ENCODE results near the gene CATSPERB. TPM values are rescaled to one million over a fixed set of nuclear protein-coding genes. Genes with fewer than 3 reads are reported as not detected.

The CATSPERB gene
- polyA plus RNA-seq, 1 experiment, result not detected

DNA sequence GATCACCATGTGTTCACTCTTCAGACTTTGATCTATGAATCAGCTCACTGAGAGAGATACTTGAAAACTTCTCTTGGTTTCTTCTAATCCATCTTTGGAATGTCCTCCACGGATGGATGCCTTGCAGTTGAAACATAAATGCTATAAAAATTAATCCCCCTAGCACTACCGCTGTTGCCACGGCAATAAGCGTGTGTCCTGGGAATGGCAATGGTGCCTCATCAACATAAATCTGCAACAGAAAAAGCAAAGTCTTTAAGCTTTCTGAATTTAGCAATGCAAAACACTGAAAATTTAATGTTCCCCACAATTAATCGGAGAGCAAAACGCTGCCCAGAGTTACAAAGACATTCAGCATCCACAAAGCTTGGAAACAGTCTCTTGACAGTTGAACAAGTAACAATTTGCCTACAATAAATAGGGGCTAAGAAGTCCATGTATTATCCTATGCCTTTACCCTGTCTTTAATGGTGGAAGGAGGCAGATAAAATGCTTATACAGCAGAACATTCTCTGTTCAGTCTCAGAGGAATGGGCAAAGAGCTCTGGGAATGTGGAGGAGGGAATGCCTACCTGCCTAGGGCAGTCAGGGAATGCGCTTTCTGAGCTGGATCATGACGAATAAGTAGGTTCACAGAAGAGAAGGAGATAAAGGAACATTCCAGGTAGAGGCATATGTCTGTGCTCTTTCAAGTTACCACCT lies 150.9 kb downstream of the CATSPERB start:
- POLR2A ChIA-PET, result no interaction called here
- Histone ChIP-seq H3K4me3 (ENCODE audit: low read depth, low read length) (no peak overlapping the region), H3K36me3 (ENCODE audit: control insufficient read depth, insufficient read depth, low read length) (no peaks in the 10 kb centered on the region), H3K27me3 (ENCODE audit: control insufficient read depth, insufficient read depth, low read length) (no peaks in the 10 kb centered on the region)
- TF ChIP-seq, protein P1, sequence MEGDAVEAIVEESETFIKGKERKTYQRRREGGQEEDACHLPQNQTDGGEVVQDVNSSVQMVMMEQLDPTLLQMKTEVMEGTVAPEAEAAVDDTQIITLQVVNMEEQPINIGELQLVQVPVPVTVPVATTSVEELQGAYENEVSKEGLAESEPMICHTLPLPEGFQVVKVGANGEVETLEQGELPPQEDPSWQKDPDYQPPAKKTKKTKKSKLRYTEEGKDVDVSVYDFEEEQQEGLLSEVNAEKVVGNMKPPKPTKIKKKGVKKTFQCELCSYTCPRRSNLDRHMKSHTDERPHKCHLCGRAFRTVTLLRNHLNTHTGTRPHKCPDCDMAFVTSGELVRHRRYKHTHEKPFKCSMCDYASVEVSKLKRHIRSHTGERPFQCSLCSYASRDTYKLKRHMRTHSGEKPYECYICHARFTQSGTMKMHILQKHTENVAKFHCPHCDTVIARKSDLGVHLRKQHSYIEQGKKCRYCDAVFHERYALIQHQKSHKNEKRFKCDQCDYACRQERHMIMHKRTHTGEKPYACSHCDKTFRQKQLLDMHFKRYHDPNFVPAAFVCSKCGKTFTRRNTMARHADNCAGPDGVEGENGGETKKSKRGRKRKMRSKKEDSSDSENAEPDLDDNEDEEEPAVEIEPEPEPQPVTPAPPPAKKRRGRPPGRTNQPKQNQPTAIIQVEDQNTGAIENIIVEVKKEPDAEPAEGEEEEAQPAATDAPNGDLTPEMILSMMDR (IDR thresholded peaks at IDR 0.05; ENCODE audit: insufficient read depth, low read depth, low read length), result no peak
- CTCF ChIA-PET, result no interaction called here
- no peak for DNase-seq (ENCODE audit: low read depth)

DNA sequence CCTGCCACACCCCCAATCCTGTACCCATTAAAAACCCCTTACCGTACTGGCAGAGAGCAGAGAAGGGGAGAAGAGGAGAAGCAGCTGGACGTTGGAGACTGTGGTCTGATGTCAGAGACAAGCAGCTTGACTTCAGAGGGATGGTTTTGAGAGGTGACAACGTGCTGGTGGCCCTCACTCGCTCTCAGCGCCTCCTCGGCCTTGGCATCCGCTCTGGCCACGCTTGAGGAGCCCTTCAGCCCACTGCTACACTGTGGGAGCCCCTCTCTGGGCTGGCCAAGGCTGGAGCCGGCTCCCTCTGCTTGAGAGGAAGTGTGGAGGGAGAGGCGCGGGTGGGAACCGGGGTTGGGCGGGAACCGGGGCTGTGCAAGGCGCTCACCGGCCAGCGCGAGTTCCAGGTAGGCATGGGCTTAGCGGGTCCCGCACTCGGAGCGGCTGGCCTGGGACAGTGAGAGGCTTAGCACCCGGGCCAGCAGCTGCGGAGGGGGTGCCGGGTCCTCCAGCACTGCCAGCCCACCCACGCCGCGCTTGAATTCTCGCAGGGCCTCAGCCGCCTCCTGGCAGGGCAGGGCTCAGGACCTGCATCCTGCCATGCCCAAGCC lies 154.2 kb downstream of the CATSPERB start:
- TF ChIP-seq, protein P1 (IDR thresholded peaks at IDR 0.05; ENCODE audit: insufficient read depth, low read depth, low read length), result no peak
- ChIA-PET POLR2A (no interaction called here), CTCF (no interaction called here)
- Histone ChIP-seq H3K36me3 (ENCODE audit: control insufficient read depth, insufficient read depth, low read length) (no peaks in the 10 kb centered on the region), H3K4me3 (ENCODE audit: low read depth, low read length) (no peak overlapping the region), H3K27me3 (ENCODE audit: control insufficient read depth, insufficient read depth, low read length) (no peaks in the 10 kb centered on the region)
- DNase-seq (ENCODE audit: low read depth), result no peak

DNA sequence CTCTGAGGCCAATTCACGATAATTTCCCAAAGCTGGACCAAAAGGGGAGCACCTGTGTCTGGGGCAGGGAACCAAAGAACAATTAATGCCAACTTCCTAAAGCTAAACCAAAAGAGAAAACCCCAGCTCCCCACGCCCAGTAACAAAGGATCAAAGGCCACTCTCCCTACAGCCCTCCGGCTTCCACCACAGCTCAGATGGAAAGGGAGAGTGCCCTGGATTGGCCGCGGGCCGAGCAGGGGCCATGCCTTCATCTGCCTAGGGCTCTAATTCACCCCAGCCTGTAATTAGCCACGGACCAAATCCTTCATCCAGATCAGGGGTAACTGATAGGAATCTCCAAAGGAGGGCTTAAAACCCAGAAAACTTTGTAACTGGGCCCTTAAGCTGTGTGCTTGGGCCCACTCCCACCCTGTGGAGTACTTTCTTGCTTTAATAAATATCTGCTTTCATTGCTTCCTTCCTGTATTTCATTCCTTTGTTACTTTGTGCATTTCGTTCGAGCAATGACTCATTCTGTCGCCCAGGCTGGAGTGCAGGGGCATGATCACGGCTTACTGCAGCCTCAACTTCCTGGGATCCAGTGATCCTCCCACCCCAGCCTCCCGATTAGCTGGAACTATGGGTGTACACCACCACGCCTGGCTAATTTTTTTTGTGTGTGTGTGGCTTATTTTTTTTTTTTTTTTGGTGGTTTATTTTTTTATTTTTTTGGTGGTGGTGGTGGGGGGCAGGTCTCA lies 156.2 kb downstream of the CATSPERB start:
- POLR2A ChIA-PET, result no interaction called here
- DNase-seq (ENCODE audit: low read depth), result no peak
- Histone ChIP-seq H3K4me3 (ENCODE audit: low read depth, low read length) (no peak overlapping the region), H3K36me3 (ENCODE audit: control insufficient read depth, insufficient read depth, low read length) (no peaks in the 10 kb centered on the region), H3K27me3 (ENCODE audit: control insufficient read depth, insufficient read depth, low read length) (no peaks in the 10 kb centered on the region)
- CTCF ChIA-PET, result no interaction called here
- TF ChIP-seq, protein P1 (IDR thresholded peaks at IDR 0.05; ENCODE audit: insufficient read depth, low read depth, low read length), result no peak

DNA sequence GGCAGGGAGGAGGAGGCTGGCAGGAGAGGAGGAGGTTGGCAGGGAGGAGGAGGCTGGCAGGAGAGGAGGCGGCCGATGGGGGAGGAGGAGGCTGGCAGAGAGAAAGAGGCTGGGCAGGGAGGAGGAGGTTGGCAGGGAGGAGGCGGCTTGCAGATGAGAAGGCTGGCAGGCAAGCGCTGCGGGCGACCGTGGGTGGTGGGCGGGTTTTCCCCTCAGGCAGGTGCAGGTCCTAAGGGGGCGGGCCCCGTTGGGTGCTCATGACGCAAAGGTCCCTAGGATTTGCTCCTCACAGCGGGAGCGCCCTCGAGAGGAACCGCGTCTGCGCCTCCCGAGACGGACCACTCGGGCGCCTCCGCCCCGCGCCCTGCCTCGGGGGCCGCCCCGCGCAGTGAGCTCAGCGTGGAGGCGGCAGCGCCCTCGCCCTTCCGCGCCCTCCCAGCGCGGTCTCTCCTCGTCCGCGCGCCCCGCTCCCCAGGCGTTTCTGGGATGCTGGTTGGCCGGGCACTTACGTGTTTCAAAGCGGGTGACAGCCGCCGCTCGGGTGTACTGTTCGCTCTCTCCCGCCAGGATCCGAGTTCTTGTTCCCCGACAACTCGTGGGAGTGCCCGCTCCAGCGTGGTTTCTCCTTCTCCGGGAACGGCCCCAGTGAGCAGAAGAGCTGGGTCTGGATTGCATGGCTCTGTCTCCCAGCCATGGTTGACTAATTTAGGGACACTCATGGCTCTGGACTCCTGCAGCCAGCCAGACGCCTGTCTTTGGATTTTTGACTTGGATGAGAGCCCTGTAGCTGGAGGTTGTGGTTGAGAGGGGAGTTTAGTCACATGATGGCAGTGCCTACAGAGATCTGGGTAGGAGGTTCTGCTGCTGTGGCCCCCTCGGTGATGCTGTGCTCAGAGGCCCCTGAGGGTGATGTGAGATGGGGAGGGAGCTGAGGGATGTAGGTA lies 157.7 kb downstream of the CATSPERB start:
- TF ChIP-seq, protein P1 (IDR thresholded peaks at IDR 0.05; ENCODE audit: insufficient read depth, low read depth, low read length), result no peak
- ChIA-PET CTCF (no interaction called here), POLR2A (no interaction called here)
- Histone ChIP-seq H3K4me3 (ENCODE audit: low read depth, low read length) (peak overlapping the region; percentile 40), H3K27me3 (ENCODE audit: control insufficient read depth, insufficient read depth, low read length) (no peaks in the 10 kb centered on the region), H3K36me3 (ENCODE audit: control insufficient read depth, insufficient read depth, low read length) (no peaks in the 10 kb centered on the region)
- peak; percentile 3 for DNase-seq (ENCODE audit: low read depth)

All from BJ (cell line).